NCI-H1092 treated with DMSO at 0.1 percent for 48 hours (cell line): ENCODE data around the gene MEGF10.

Experiments used
- DNase-seq: peaks from one replicate; lab custom pipeline; 2025; lab: John Stamatoyannopoulos, UW

The MEGF10 gene

DNA sequence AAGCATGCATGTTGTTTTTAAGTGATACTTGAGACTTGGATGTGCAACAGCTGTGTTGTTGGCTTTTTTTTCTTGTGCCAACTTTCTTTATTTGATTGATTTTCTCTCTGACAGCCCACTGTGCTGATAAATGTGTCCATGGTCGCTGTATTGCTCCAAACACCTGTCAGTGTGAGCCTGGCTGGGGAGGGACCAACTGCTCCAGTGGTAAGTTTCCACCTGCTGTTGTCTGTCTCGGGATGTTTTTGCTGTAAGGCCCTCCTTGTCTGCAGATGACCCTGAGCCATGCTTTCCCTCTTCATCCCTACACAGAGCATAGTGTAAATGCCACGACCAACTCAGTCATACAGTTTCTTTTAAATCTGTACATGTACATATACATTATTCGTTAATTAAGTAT lies 79.2 kb downstream of the MEGF10 start:
- no peak for DNase-seq

DNA sequence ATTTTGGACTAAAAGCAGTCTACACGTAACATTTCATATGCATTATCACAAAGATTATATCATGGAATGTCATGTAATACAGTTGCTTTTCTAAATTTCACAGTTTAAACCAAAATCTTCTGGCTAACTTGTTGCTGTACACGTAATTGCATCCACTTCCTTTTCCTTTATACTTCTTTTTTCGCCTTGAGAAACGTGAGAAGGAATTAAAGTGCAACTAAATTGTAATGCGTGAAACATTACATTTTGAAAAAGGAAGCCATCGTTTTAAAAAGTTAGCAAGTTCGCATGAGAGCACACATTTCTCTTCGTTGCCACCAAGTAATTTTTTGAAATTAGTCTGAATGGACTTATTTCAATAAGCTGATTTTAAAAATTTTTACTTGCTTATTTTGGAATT lies 80.0 kb downstream of the MEGF10 start:
- DNase-seq, result no peak

DNA sequence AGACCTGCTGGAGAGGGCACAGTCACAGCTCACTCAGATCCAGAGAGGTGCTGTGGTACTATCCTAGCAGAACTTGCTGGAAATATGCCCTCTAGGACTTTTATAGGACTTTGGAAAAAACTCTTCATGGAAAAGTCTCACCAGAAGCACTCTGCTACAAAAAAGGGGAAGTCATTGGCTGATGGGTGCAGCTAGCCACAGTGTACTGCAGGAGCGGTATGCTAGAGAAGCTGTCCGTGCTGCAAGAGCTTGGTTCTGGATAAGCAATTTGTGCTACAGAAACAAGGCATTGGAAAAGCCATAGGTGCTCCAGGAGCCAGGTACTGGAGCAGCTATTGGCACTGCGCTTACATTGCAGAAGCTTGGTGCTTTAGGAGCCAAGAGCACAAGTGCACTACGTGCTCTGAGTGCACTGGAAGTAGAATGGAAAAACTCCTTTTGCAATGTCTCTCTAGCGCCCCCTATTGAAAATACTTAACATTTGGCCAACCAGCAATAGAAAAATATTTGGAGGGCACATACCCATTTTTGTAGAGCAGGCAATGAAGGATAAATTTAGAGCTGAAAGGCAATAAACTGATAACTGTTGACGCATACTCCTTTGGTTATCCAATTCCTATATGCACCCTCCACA lies 83.4 kb downstream of the MEGF10 start:
- DNase-seq, result no peak

DNA sequence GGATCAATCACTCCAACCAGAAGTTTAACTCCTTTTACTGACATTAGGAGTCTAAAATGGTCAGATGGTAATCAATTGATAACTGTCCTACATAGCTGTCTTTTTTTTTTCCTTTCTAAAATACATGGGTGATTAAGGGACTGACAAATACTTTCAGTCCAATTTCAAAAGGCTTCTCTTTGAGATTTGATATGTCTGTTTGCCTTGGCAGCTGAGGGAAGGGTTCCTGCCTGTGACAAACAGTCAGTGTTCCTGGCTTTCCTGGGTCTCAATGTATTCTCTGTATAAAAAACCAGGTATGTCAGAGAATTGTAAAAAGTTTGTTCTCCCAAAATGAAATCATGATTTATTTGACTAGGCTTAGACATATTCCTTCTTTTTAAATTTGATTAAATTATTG lies 84.5 kb downstream of the MEGF10 start:
- DNase-seq, result no peak

DNA sequence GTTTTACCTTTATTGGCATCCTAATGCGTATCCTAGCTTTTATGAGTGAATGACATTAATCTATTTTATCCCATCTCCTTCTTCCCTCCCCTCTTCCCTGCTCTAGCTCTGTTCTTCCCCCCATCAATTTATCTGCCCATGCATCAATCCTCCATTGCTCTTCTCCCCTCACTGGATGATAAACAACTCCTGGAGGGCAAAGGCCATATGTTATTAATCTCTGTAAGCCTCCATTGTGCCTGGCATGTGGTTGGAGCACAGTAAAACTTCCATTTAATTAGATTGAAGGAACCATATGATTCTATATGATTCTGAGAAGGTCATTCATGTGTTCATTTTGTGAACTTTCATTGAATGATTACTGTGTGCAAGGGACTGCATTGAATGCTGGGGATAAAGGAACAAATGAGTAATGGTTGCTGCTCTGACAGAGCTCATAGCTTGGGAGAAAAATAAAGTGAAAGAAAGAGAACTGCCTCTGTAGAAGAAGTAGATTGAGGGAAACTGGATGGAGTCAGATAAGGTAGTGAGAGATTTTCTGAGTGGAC lies 85.0 kb downstream of the MEGF10 start:
- no peak for DNase-seq

DNA sequence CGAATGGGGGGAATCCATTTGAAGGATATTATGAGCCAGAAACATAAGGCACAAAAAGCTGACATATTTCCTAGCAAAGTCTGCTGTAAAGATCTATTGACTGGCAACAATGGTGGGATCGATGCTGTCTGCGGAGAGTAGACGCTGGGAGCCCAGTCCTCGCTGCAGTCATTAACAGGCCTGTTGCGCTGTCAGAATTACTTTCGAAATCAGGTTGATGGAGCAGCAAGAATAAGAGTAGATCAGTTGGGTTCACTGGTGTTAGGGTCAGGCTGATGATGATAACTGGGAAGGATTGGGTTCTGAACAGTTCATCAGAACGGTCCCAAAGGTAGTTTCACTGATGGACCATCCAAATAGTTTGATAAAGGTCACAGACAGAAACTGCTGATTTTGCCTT lies 87.1 kb downstream of the MEGF10 start:
- no peak for DNase-seq

DNA sequence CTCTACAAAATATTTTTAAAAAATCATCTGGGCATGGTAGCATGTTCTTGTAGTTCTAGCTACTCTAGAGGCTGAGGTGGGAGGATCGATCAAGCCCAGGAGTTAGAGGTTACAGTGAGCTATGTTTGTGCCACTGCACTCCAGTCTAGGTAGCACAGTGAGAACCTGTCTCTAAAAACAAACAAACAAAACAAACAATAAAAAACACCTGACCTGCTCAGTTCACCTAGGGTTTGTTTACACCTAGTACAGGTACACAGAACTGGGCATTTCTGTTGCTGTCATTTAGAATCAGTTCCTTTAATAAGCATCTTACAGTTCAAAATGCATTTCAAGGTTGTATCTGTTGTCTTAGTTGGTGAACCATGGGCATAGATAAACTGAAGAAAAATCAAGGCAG lies 95.3 kb downstream of the MEGF10 start:
- DNase-seq, result no peak

DNA sequence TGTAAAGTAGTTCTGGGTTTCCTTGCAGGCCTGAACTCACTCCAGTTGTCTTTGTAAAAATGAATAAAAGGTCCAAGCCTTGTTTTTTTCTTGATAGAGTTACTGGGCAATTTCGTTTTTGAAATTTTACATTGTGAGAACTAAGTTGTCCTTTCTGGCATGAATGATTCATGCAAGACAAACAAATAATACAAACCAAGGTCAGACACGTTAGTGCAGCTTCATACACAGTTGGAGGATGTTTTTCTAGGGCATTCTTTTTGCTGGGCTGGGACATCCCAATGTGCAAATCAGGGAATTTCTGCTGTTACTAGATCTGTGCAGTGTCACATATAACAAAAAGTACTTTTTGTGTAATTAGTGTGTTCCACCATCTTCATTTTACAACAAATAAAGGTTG lies 96.0 kb downstream of the MEGF10 start:
- DNase-seq, result no peak

DNA sequence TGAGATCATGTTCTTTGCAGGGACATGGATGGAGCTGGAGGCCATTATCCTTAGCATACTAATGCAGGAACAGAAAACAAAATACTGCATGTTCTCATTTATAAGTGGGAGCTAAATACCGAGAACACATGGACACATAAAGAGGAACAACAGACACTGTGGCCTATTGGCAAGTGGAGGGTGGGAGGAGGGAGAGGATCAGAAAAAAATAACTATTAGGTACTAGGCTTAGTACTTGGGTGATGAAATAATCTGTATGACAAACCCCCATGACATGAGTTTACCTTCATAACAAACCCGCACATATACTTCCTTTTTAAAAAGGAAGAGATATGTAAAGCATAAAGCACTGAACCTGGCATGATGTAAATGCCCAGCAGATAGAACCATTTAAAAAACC lies 99.0 kb downstream of the MEGF10 start:
- no peak for DNase-seq

DNA sequence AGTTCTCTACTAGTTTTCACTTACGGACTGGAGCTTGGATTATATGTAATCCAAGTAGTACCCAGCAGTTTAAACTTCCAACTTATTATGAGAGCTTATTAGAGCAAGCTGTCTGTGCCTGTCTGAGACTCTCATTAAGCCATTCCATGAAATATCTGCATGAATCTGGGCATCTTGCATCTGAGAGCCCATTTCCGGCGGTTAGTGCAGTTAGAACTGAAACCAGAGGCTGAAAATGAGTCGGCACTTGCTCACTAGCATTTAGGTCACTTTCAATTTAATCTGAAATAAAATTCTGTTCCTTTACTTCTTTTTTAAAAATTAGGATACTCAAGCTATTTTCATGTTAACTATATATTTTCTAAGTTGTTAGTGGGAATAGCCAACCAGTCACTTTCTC lies 102.2 kb downstream of the MEGF10 start:
- DNase-seq, result no peak

DNA sequence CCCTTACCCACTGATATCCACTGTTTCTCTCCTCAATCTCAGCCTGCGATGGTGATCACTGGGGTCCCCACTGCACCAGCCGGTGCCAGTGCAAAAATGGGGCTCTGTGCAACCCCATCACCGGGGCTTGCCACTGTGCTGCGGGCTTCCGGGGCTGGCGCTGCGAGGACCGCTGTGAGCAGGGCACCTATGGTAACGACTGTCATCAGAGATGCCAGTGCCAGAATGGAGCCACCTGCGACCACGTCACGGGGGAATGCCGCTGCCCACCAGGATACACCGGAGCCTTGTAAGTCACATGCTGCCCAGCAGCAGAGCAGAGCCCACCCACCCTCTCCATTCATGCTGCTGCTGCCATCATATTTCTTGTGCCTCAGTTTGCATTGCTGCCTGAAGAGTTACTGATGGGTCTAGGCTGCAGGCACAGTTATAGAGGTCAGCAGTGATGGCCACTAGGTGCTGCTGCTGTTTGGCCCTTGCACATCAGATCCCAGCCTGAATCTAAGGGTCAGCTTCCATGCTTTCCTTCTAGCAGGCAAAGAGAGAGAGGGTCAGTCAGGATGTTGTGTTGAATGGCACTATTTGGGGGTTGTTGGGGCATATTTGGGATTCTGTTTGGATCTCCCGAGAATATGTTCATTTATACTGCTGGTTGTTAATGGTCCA lies 106.0 kb downstream of the MEGF10 start:
- DNase-seq, result no peak

DNA sequence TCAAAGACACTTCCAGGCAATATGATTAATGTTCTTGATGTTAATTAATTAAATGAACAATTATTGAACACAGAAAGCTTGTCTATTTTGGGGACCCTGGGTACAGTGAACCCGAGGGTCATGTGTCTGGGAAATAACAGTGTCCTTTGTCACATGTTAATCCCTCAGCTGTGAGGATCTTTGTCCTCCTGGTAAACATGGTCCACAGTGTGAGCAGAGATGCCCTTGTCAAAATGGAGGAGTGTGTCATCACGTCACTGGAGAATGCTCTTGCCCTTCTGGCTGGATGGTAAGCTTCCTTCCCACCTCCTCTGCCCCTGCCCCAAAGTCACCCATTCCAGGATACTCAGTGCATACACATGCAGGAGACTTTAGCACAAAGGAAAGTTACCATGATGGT lies 107.9 kb downstream of the MEGF10 start:
- no peak for DNase-seq

DNA sequence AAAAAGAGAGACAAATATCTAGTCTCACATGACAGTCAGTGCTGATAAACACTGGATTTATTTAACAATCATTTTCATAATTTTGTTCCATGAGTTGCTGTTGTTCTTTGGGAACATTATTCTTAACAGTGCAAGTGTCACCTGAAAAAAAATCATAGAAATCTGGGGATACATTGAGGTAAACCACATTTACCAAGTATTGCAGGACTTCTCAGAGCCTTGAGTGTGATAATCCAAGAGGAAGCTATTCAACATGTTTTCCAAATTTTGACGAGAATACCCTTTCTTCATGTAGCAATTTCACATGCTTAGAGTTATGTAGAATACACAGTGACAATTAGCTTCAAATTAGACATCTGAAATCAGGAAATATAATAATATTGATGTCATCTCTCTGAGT lies 108.5 kb downstream of the MEGF10 start:
- no peak for DNase-seq

DNA sequence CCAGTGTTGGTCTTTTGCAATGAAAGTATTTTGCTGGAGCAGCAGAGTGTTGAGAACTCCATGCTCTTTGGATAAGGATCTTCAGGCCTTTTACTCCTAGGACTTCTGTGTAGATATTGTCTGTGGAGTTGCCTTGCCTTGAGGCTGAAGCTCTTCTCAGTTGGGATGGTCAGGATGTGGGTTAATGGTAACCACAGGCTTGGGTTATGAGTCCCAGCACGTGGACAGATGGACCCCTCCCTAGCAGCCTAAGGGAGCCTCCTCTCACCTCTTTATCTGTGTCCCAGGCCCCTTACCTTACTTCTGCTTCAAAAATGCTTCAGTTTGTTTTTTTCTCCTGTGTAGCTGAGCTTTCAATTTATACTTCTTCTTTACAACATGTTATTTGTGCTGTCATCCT lies 109.9 kb downstream of the MEGF10 start:
- no peak for DNase-seq

DNA sequence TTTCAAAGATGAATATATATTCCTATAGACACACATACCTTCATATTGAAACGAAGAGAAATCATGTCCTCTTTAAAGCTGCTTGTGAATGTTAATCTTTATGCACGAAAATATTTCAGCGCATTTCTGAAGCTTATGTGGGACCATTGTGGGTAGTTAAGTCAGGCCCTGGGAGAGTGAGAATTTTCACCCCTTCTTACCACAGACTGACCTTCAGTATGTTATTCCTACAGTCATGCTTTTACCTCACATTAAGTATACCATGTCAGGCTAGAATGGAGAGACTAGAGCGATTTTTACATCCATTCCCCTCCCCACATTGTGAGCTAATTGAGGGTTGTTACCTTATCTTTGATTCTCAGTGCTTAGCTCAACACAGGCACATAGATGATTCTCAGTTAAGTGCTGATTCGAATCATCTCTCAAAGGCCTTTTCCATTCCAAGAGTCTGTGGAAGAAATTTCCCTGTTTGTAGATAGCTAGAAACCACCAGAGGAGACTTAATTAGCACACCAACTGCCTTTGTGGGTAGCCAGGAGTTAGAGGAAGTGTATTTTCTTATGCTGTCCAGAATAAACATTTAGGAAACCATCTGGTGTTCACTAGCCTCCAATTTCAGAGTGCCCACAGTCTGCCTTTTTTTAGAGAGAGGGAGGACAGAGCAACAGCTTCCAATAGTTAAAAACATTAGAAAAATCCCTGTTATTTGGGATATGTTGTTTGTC lies 110.5 kb downstream of the MEGF10 start:
- no peak for DNase-seq

DNA sequence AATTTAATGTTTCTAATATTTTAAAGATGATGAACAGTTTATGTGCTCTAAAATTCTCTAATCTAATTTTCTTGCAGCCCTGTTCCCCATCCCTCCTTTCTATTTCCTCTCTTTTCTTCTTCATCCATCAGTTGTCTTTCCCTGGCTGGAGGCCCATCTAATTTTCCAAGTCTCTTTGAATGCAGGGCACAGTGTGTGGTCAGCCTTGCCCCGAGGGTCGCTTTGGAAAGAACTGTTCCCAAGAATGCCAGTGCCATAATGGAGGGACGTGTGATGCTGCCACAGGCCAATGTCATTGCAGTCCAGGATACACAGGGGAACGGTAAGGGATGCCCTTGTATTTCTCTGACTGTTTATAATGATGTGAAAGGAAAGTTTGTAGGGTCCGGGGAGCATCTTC lies 111.8 kb downstream of the MEGF10 start:
- no peak for DNase-seq

DNA sequence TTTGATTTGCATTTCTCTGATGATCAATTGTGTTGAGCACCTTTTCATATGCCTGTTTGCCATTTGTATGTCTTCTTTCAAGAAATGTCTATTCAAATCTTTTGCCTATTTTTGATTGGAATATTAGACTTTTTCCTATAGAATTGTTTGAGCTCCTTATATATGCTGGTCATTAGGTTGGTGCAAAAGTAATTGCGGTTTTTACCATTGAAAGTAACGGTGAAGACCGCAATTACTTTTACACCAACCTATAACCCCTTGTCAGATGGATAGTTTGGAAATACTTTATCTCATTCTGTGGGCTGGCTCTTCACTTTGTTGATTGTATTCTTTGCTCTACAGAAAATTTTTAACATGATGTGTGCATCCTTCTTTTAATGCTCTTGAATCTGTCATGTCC lies 113.6 kb downstream of the MEGF10 start:
- DNase-seq, result no peak

DNA sequence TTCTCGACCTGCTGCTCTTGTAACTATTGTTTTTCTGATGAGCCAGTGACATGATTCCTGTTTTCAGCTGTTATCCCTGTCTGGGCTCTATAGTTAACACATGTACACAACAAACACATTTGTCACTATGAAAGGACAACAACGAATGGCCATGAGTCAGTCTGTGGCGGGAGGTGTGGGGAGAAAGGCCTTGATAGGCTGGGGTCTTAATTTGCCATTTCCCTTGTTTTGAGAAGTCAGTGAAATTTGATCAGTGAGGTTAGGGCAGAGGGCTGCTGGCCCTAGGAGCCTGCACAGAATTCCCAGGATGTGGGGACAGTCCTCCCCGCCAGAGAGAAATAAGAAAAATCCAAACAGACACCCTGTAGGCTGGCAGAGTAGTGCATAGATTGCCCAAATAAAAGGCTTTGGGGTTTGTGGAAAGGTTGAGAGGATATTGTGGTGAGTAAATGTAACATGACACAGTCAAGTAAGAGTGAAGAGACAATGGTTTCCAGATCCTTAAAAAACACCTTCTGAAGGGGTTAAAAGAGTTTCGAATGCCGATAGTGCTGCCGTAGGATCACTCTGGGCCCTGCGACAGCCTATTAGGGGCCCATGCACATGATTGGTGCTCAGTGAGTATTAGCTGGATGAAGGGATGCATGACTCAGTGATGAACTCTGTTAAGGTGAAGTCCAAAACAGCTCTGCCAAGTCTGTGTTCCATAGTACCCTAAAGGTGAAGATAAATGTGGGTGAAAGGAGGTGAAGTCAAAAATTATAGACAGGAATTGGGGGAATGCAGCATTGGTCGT lies 115.9 kb downstream of the MEGF10 start:
- DNase-seq, result no peak

DNA sequence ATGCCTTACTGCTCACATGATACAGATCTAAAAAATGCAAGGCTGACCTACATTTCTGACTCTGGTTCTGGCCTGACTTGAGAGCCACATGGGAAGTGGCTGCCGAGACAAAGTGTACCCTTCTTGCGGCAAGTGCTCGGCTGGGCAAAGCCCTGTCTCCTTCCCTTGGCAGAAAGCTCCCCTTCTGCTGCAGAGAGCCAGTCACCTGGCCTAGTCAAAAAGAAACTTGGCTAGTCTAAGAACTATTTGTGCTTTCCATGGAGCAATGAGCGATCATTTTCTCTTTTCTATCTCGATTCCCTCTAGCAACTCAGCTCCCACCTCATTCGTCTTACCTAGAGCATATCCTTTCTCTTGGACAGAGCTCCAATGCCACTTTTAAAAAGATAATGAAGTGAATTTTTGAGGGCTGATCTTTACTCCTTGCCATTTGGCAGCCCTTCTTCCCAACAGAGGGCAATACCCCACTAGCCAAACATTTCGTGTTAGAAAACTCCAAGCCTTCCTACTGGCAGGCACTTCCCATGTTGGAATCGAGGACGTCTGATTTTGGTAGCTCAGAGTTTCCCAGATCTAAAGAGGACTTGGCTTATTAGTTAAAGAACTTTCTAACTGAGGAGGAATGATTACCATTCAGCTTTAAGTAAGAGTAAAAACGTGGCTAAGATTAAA lies 118.8 kb downstream of the MEGF10 start:
- DNase-seq, result no peak

DNA sequence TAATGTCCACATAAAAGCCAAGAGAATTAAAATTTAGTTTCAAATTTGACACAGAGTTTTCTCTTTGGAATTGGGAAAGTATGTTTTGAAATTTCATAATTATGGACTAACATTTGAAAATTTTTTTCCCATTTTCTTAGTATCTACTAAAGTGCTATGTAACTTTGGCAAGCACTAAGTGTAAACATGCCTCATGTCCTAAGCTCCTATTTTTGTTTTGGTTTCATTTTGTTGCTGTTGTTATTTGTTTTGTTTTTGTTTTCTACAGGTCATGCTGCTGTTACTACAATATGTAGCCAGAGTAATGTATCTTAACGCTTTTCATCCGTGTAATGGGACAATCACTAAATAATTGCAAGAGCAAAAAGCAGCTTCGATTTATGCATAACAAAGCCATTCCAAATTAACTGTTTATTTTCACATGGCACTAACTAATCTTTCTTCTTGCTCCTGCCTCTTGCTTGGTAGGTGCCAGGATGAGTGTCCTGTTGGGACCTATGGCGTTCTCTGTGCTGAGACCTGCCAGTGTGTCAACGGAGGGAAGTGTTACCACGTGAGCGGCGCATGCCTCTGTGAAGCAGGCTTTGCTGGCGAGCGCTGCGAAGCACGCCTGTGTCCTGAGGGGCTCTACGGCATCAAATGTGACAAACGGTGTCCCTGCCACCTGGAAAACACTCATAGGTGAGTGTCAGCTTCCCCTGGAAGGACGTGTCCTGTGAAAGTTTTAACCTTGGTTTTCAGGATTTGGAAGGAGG lies 119.5 kb downstream of the MEGF10 start:
- DNase-seq, result no peak

DNA sequence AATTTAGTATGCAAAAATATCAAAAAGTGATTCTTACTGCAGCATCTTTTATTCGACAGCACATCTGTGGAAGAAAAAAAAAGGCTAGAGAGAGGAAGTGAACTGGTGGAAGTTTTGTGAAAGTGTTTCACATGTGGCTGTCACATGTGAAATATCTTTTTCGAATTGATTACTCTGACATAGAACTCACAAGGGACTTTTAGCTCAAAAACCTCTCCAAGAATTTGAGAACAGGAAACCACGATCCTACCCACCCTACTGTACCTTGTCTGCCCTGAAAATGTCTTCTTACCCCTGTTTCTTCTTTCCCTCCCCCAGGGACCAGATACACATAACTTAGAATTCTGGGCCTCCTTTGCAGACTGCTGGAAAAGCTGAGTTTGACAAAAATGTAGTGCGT lies 120.4 kb downstream of the MEGF10 start:
- DNase-seq, result no peak
